ENCODE measurements around the gene CHD9NB. TPM values are rescaled to one million over a fixed set of nuclear protein-coding genes. Genes with fewer than 3 reads are reported as not detected.

The CHD9NB gene
- total and polyA plus RNA-seq, 9 of the 15 experiments (the other 6 are each of a cell fraction or from before 2014, with no cell fraction given), result 0.06 to 0.10 (median 0.07) TPM; not detected in 6

GRCh38 chr16:53087101-53087500, 34.4 kb upstream of the CHD9NB start:
- no TSS peak for BruUV-seq (replicated peaks)
- H3K4me1 ChIP-seq (replicated peaks in 1 of 2; ENCODE audit: control insufficient read depth in 2 of 2, insufficient read depth in 2 of 2, low read length in 2 of 2), result peaks cover 10 to 32% of the 10 kb centered on the region in 2 experiments; a peak in 4 of 5 replicates
- no peak overlapping the region for H2AFZ ChIP-seq (ENCODE audit: low read depth, low read length)
- no peak overlapping the region for H3K9ac ChIP-seq (ENCODE audit: insufficient read depth in 1 of 2, low read depth in 2 of 2, low read length in 2 of 2)
- peaks cover 52% of the 10 kb centered on the region for H3K79me2 ChIP-seq (ENCODE audit: control insufficient read depth, insufficient read depth, low read length)
- no peaks in the 10 kb centered on the region for H3K27me3 ChIP-seq (ENCODE audit: control insufficient read depth in 2 of 2, insufficient read depth in 2 of 2, low read length in 2 of 2)
- intact Hi-C loops (cut with micrococcal nuclease), result no loop called here
- no peaks in the 10 kb centered on the region for H3K9me1 ChIP-seq (ENCODE audit: control insufficient read depth, insufficient read depth, low read length)
- 86% methylated on average over 3 of the region's 3 CpGs for WGBS (ENCODE audit: insufficient coverage, low coverage, missing lambda C conversion rate)
- ChIA-PET CTCF (ENCODE audit: low intra/inter-chr PET ratio) (no interaction called here), POLR2A (interaction anchor here (0.6 to 2.1 kb wide), 3 partner anchors 10 to 16 kb away, joined by 3 to 7 read pairs (median 6); no protein-coding TSS in a partner anchor)
- no peaks in the 10 kb centered on the region; the same call in 1 of the 2 replicates for H3K9me3 ChIP-seq (replicated peaks; ENCODE audit: control insufficient read depth, insufficient read depth, low read depth, low read length)
- FAIRE-seq, result no peak
- no peaks in the 10 kb centered on the region; the same call in 1 of the 2 replicates for H4K20me1 ChIP-seq (replicated peaks; ENCODE audit: control insufficient read depth, insufficient read depth, low read length)
- peaks cover 27% of the 10 kb centered on the region for H3K36me3 ChIP-seq (ENCODE audit: control insufficient read depth, insufficient read depth, low read length)
- no peak for DNase-seq (ENCODE audit: extremely low read depth in 1 of 4, low spot score in 3 of 4)
- in situ Hi-C loops (cut with MboI), result no loop called here
- H3K4me2 ChIP-seq (ENCODE audit: insufficient read depth, low read length), result no peak overlapping the region
- no peak overlapping the region for H3K27ac ChIP-seq (ENCODE audit: extremely low read depth, low read depth, low read length)
- H3K4me3 ChIP-seq, result no peak overlapping the region
- ATAC-seq, result no peak
- TF ChIP-seq DDX20 (tag; IDR thresholded peaks at IDR 0.05; ENCODE audit: low read depth) (no peak), GTF2A2 (tag; IDR thresholded peaks at IDR 0.05) (no peak), RBM34 (IDR thresholded peaks at IDR 0.05; ENCODE audit: borderline replicate concordance, insufficient read depth, low read length) (no peak), MCM2 (IDR thresholded peaks at IDR 0.05; ENCODE audit: low read depth) (no peak), ZNF431 (CRISPR knock-in tag; IDR thresholded peaks at IDR 0.05) (no peak), THAP12 (CRISPR knock-in tag; IDR thresholded peaks at IDR 0.05) (no peak), NR4A1 (CRISPR knock-in tag; IDR thresholded peaks at IDR 0.05) (no peak), NR4A1 (tag; IDR thresholded peaks at IDR 0.05) (no peak), BMI1 (IDR thresholded peaks at IDR 0.05; ENCODE audit: low read length) (no peak), HMG20A (CRISPR knock-in tag; conservative IDR thresholded peaks at IDR 0.05) (no peak), SMAD1 (IDR thresholded peaks at IDR 0.05; ENCODE audit: low read depth, low read length, partially characterized antibody) (no peak), ARID4B (CRISPR knock-in tag; IDR thresholded peaks at IDR 0.05) (no peak), CBX3 (IDR thresholded peaks at IDR 0.05; ENCODE audit: borderline replicate concordance in 1 of 2, low read length in 2 of 2) (no peak), ID3 (CRISPR knock-in tag; IDR thresholded peaks at IDR 0.05) (no peak), ID3 (tag; IDR thresholded peaks at IDR 0.05) (no peak), RBM39 (optimal IDR thresholded peaks at IDR 0.05; ENCODE audit: low read depth, low read length) (no peak), FOXP1 (CRISPR knock-in tag; IDR thresholded peaks at IDR 0.05) (no peak)

Data from K562 (cell line).